Stimulated activated effector memory CD8-positive, alpha-beta T cell treated with anti-CD3 and anti-CD28 coated beads, Interleukin-12 subunit alpha, Interleukin-12 subunit beta, amount 100 ng/mL, for 72 hours (primary cell): Measurements from ENCODE around the gene CAPN15.

ENCODE experiments used
- ATAC-seq: fragments of 150-1000 bp; cut with Tn5 transposase; 2 replicates; pipeline ENCODE4 v1.10.0; 2021
- DNase-seq, 2 donors: peaks; one replicate each; pipeline ENCODE4 v3.0.0; 2021 to 2022; ENCODE audit warnings: low spot score in 2 of 2
- H3K27ac Mint-ChIP-seq: one replicate; pipeline ENCODE4 v1.8.0; 2022; ENCODE audit warnings: mild to moderate bottlenecking, mixed read lengths
- H3K36me3 Mint-ChIP-seq: one replicate; pipeline ENCODE4 v1.8.0; 2022; ENCODE audit warnings: mild to moderate bottlenecking, mixed read lengths
- H3K4me1 Mint-ChIP-seq: one replicate; pipeline ENCODE4 v1.8.0; 2022; ENCODE audit warnings: mixed read lengths
- H3K4me3 Mint-ChIP-seq: one replicate; pipeline ENCODE4 v1.8.0; 2022; ENCODE audit warnings: mild to moderate bottlenecking, mixed read lengths
- H3K9me3 Mint-ChIP-seq: one replicate; pipeline ENCODE4 v1.8.0; 2022; ENCODE audit warnings: mixed read lengths

The CAPN15 gene

DNA sequence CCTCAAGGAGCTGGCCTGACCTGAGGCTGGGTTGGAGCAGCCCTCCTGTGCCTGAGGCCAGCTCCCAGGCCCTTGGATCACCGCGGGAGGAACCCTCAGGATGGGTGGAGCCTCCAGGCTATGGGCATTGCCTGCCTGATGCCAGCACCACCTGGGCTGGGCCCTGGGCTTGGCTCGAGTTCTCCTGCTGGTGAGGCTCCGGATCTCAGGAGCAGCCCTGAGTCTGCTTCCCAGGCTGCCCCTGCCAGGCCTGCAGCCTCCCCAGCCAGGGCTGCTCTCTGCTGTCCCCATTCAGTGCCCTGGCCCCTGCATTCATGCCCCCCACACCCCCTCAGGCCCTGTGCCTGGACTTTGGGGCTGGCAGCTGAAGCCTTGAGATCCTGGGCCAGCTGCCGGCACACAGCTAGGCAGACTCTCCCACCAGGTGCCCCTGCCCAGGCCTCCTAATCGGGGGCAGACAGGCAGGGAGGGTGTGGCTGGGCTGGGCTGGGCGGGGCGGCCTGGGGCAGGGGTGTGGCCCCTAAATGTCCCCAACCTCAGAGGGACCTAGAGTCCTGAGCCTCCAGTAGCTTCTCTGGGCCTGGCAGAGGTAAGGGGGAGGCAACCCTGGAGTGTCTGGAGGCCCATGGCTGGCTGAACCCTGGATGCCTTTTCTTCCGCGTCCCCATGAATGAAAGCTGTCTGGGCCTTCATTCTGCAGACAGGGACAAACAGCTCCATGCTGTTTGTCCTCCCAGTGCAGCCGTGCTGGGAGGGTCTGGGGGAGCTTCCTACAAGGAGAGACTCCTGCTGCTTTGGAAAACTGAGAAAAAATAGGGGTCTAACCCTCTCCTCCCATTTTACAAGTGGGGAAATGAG is 41.1 kb downstream of the CAPN15 start:
- ATAC-seq (no peak), DNase-seq (no peak)
- Mint-ChIP-seq H3K4me1 (peaks cover 35% of the 10 kb centered on the region), H3K9me3 (no peaks in the 10 kb centered on the region), H3K36me3 (no peaks in the 10 kb centered on the region), H3K4me3 (peak overlapping the region; percentile 78), H3K27ac (peak overlapping the region; percentile 90)

GRCh38 chr16:569445-570254 is 42.1 kb downstream of the CAPN15 start, which contains the start of gene PIGQ:
Gene PIGQ (plus strand): TSS chr16:569968. CDS start chr16:574075, 4,107 bp downstream.
- Mint-ChIP-seq H3K4me1 (peaks cover 35% of the 10 kb centered on the region), H3K9me3 (no peaks in the 10 kb centered on the region), H3K4me3 (peak within 1 kb of the TSS; percentile 78), H3K27ac (peak within 1 kb of the TSS; percentile 90), H3K36me3 (no peaks in the 10 kb centered on the region)
- peak; percentile 87 for ATAC-seq
- DNase-seq: peak; percentile 63 to 83

- H3K9me3 Mint-ChIP-seq: no peaks in the 10 kb centered on the region
- no peaks in the 10 kb centered on the region for H3K36me3 Mint-ChIP-seq
- H3K27ac Mint-ChIP-seq: no peak overlapping the region
- H3K4me1 Mint-ChIP-seq: peaks cover 31% of the 10 kb centered on the region
- ATAC-seq (no peak), DNase-seq (no peak)
- no peak overlapping the region for H3K4me3 Mint-ChIP-seq
Observed at GRCh38 chr16:572865-573650, 45.5 kb downstream of the CAPN15 start.

DNA sequence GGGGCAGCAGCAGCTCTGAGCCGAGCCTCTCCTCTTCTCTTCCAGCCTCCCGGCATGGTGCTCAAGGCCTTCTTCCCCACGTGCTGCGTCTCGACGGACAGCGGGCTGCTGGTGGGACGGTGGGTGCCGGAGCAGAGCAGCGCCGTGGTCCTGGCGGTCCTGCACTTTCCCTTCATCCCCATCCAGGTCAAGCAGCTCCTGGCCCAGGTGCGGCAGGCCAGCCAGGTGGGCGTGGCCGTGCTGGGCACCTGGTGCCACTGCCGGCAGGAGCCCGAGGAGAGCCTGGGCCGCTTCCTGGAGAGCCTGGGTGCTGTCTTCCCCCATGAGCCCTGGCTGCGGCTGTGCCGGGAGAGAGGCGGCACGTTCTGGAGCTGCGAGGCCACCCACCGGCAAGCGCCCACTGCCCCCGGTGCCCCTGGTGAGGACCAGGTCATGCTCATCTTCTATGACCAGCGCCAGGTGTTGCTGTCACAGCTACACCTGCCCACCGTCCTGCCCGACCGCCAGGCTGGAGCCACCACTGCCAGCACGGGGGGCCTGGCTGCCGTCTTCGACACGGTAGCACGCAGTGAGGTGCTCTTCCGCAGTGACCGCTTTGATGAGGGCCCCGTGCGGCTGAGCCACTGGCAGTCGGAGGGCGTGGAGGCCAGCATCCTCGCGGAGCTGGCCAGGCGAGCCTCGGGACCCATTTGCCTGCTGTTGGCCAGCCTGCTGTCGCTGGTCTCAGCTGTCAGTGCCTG is 46.7 kb downstream of the CAPN15 start:
- no peak for ATAC-seq
- no peak for DNase-seq
- H3K4me3 Mint-ChIP-seq: no peak overlapping the region
- no peaks in the 10 kb centered on the region for H3K36me3 Mint-ChIP-seq
- H3K4me1 Mint-ChIP-seq: peaks cover 26% of the 10 kb centered on the region
- no peaks in the 10 kb centered on the region for H3K9me3 Mint-ChIP-seq
- no peak overlapping the region for H3K27ac Mint-ChIP-seq

GRCh38 chr16:575354-576196 is 48.1 kb downstream of the CAPN15 start:
- Mint-ChIP-seq H3K4me3 (no peak overlapping the region), H3K4me1 (peaks cover 22% of the 10 kb centered on the region), H3K27ac (no peak overlapping the region), H3K36me3 (no peaks in the 10 kb centered on the region), H3K9me3 (no peaks in the 10 kb centered on the region)
- ATAC-seq (no peak), DNase-seq (no peak)

- DNase-seq (no peak), ATAC-seq (no peak)
- H3K4me1 Mint-ChIP-seq: peaks cover 15% of the 10 kb centered on the region
- H3K9me3 Mint-ChIP-seq: no peaks in the 10 kb centered on the region
- H3K36me3 Mint-ChIP-seq: no peaks in the 10 kb centered on the region
- H3K4me3 Mint-ChIP-seq: no peak overlapping the region
- peak overlapping the region; percentile 63 for H3K27ac Mint-ChIP-seq
Observed at GRCh38 chr16:576197-576822, 48.8 kb downstream of the CAPN15 start.

DNA sequence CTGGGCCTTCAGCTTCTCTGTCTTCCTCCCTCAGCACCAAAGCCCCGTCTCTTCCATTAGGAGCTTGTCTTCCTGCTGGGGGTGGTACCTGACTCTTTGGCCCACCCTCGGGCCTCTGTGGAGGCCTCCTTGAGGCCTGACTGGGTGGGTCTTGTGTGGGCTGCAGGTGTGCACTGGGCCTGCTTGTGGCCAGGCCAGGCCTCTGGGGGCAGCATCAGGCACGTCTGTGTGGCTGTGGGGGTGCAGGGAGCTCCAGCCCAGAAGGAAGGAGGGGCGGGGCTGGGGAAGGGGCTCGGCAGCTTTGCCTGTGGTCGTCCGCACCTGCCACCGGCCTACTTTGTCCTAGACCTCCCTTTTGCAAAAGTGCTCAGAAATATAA is 49.3 kb downstream of the CAPN15 start:
- Mint-ChIP-seq H3K4me3 (no peak overlapping the region), H3K36me3 (no peaks in the 10 kb centered on the region), H3K27ac (peak overlapping the region; percentile 63), H3K9me3 (no peaks in the 10 kb centered on the region), H3K4me1 (peaks cover 10% of the 10 kb centered on the region)
- no peak for DNase-seq
- ATAC-seq: no peak

- no peaks in the 10 kb centered on the region for H3K9me3 Mint-ChIP-seq
- no peaks in the 10 kb centered on the region for H3K36me3 Mint-ChIP-seq
Observed at GRCh38 chr16:577796-578195, 50.3 kb downstream of the CAPN15 start.

DNA sequence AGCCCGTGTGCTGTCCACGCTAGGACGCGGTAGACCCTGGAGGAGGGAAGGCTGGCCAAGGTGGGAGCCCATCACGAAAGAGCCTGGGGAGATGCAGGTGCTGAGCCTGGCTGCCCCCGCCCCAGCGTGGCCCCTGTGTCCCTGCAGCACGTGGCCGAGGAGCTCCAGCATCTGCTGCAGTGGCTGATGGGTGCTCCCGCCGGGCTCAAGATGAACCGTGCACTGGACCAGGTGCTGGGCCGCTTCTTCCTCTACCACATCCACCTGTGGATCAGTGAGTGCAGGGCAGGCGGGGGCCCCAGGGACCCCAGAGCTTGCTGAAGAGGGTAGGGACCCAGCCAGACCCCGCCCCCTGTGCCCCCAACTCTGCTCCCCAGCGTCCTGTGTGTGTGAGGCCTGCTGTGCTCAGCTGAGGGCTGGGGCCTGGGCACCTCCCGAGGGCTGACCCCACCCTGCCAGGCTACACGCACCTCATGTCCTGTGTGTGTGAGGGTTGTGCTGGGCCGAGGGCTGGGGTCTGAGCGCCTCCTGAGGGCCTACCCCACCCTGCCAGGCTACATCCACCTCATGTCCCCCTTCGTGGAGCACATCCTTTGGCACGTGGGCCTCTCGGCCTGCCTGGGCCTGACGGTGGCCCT is 50.8 kb downstream of the CAPN15 start:
- Mint-ChIP-seq H3K9me3 (no peaks in the 10 kb centered on the region), H3K36me3 (no peaks in the 10 kb centered on the region), H3K4me3 (no peak overlapping the region), H3K4me1 (peaks cover 6% of the 10 kb centered on the region), H3K27ac (no peak overlapping the region)
- DNase-seq (no peak), ATAC-seq (no peak)

More at GRCh38 chr16:577796-578195, 50.3 kb downstream of the CAPN15 start:
- Mint-ChIP-seq H3K4me3 (no peak overlapping the region), H3K27ac (no peak overlapping the region), H3K4me1 (peaks cover 6% of the 10 kb centered on the region)
- ATAC-seq (no peak), DNase-seq (no peak)

- ATAC-seq (peak; percentile 77), DNase-seq (peak; percentile 39 to 81)
- no peaks in the 10 kb centered on the region for H3K9me3 Mint-ChIP-seq
- no peak overlapping the region for H3K27ac Mint-ChIP-seq
- H3K4me3 Mint-ChIP-seq: no peak overlapping the region
- peaks cover 6% of the 10 kb centered on the region for H3K4me1 Mint-ChIP-seq
- no peaks in the 10 kb centered on the region for H3K36me3 Mint-ChIP-seq
Observed at GRCh38 chr16:578870-579405, 51.4 kb downstream of the CAPN15 start.

DNA sequence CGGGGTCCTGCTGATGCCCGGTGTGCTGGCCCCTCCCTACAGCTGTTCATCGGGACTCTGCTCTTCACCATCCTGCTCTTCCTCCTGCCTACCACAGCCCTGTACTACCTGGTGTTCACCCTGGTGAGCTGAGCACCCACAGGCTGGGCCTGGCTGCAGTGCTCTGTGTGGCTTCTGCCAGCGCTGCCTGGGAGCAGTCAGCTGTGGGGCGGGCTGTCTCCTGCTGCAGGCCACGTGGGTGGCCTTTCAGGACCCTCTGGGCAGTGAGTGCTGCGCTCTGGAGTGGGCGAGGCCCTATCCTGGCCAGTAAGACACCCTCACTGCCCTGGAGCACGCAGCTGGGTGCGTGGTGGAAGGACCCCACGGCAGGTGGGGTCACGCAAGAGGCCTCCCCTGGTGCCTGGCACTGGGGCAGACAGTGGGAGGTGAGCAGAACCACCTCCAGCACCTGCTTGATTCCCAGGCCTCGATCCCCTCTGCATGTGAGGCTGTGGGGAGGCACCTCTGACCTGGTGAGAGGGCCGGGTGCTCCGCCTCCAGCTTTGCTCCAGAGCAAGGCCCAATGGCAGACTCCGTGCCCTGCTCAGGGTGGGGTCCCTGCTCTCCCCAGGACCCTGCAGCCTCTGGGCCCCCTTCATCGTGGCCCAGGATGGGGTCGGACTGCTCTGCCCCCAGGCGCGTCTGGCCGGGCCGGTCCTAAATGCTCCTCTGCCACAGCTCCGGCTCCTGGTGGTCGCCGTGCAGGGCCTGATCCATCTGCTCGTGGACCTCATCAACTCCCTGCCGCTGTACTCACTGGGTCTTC is 52.8 kb downstream of the CAPN15 start:
- no peaks in the 10 kb centered on the region for H3K9me3 Mint-ChIP-seq
- H3K4me3 Mint-ChIP-seq: no peak overlapping the region
- H3K27ac Mint-ChIP-seq: no peak overlapping the region
- peaks cover 8% of the 10 kb centered on the region for H3K4me1 Mint-ChIP-seq
- no peak for DNase-seq
- no peaks in the 10 kb centered on the region for H3K36me3 Mint-ChIP-seq
- ATAC-seq: no peak

GRCh38 chr16:580946-581498 is 53.5 kb downstream of the CAPN15 start:
- no peaks in the 10 kb centered on the region for H3K9me3 Mint-ChIP-seq
- peaks cover 13% of the 10 kb centered on the region for H3K4me1 Mint-ChIP-seq
- no peaks in the 10 kb centered on the region for H3K36me3 Mint-ChIP-seq
- H3K4me3 Mint-ChIP-seq: no peak overlapping the region
- DNase-seq (no peak), ATAC-seq (no peak)
- H3K27ac Mint-ChIP-seq: no peak overlapping the region
